Naive B cell (primary cell): ENCODE results near the gene UBASH3B. TPM values are rescaled to one million over a fixed set of nuclear protein-coding genes. Genes with fewer than 3 reads are reported as not detected.

ENCODE experiments used
- ATAC-seq, 2 donors: fragments of 150-1000 bp; cut with Tn5 transposase; 2 replicates each; pipeline ENCODE4 v1.10.0; 2021; ENCODE audit warnings: low read depth in 2 of 2, mild to moderate bottlenecking in 2 of 2, moderate library complexity in 2 of 2
- DNase-seq: peaks from one replicate; pipeline ENCODE4 v3.0.0; 2022
- H3K27ac Mint-ChIP-seq, 6 donors: one replicate each; pipeline ENCODE4 v1.8.0; 2020 to 2022; ENCODE audit warnings: mild to moderate bottlenecking in 6 of 6, mixed read lengths in 6 of 6, moderate library complexity in 5 of 6, inconsistent platforms in 2 of 6
- H3K27me3 Mint-ChIP-seq, 3 donors: one replicate each; pipeline ENCODE4 v1.8.0; 2021 to 2022; ENCODE audit warnings: mixed read lengths in 3 of 3, mild to moderate bottlenecking in 1 of 3
- H3K36me3 Mint-ChIP-seq, 2 donors: one replicate each; pipeline ENCODE4 v1.8.0; 2020 to 2022; ENCODE audit warnings: mixed read lengths in 2 of 2, inconsistent platforms in 1 of 2, mild to moderate bottlenecking in 1 of 2
- H3K4me1 Mint-ChIP-seq, 3 donors: one replicate each; pipeline ENCODE4 v1.8.0; 2020 to 2022; ENCODE audit warnings: mixed read lengths in 3 of 3, inconsistent platforms in 1 of 3, mild to moderate bottlenecking in 1 of 3, moderate library complexity in 1 of 3
- H3K4me3 Mint-ChIP-seq, 8 donors: one replicate each; pipeline ENCODE4 v1.8.0; 2020 to 2022; ENCODE audit warnings: mild to moderate bottlenecking in 8 of 8, mixed read lengths in 8 of 8, moderate library complexity in 8 of 8, inconsistent platforms in 2 of 8
- H3K9me3 Mint-ChIP-seq, 7 donors: one replicate each; pipeline ENCODE4 v1.8.0; 2020 to 2022; ENCODE audit warnings: mixed read lengths in 7 of 7, mild to moderate bottlenecking in 5 of 7, inconsistent platforms in 2 of 7, moderate library complexity in 1 of 7
- polyA plus RNA-seq, 6 donors: library from polyadenylated mRNA; unstranded; fragments of 300-500 nt; fragmentation: Illumina TruSeq; gene quantifications; one replicate each; pipeline ENCODE4 v1.2.3, GENCODE V29; 2021; ENCODE audit warnings: low read depth in 6 of 6

UBASH3B gene
- polyA plus RNA-seq, 6 donors from 2014 or later: 2.2 to 5.5 (median 3.9) TPM

DNA sequence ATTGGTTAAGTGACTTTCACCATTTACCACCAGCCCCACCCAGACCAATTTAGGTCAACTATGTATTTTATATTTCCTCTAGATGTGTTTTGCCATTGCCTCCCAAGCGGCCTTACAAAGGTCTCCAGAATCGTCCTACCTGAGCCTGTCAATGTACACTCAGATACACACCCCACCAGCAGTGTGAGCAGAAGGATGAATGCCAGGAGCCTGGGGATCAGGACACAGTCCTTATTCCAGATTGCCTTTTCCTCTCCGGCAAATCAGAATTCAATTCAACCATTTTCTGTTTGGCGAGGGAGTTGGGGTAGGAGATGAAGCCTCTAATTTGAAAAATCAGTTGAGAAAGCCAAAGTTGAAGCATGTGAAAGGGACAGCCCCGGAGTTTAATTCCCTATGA, 147.4 kb downstream of the UBASH3B start:
- H3K4me1 Mint-ChIP-seq: peaks cover 19 to 34% (median 25%) of the 10 kb centered on the region in 3 donors
- DNase-seq: no peak
- peaks cover 0 to under 1% of the 10 kb centered on the region in 2 donors for H3K36me3 Mint-ChIP-seq
- no peak overlapping the region for H3K4me3 Mint-ChIP-seq
- H3K9me3 Mint-ChIP-seq: no peaks in the 10 kb centered on the region
- H3K27ac Mint-ChIP-seq: no peak overlapping the region
- no peaks in the 10 kb centered on the region for H3K27me3 Mint-ChIP-seq
- ATAC-seq: no peak

DNA sequence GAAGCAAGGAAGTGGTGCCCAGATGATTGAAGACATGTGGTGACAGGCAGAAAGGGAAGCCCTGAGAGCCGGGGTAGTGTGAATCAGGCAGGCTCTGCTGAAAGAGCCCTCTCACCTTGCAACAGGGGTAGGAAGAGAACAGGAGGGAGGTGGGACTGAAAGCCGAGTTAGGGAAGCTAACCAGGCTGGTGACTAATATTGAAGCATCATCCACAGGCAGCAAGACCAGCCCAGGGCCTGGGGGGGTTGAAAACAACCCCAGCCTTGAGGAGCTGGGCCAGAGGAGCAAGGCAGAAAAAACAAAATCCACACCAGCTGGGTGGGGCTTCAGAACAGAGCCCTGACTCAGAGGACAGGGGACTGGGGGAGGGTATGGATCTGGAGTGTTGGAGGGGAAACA, 147.8 kb downstream of the UBASH3B start:
- Mint-ChIP-seq H3K27ac (peak overlapping the region in 3 of 6 donors; percentile 64 to 76 (median 67)), H3K9me3 (no peaks in the 10 kb centered on the region), H3K36me3 (no peaks in the 10 kb centered on the region), H3K4me1 (peaks cover 23 to 39% (median 30%) of the 10 kb centered on the region in 3 donors), H3K4me3 (peak overlapping the region in 1 of 8 donors; percentile 34), H3K27me3 (no peaks in the 10 kb centered on the region)
- DNase-seq (no peak), ATAC-seq (no peak)

DNA sequence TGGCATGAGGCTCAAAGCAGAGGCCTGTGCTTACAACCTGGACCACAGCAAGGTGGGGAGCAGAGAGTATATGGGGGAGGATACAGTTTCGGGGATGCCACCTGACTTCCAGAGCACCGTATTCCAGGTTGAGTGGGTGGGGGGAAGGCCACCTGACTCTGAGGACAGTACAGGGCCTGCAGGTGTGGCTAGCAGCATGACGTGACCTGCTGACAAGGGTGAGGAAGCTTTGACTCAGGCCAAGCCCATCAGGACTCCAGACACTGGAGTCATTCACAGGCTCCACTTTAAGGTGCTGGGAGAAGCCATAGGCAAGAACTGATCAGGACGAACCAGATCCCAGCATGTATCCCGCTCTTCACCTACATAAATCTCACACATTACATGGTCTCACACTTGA, 148.2 kb downstream of the UBASH3B start:
- DNase-seq (no peak), ATAC-seq (no peak)
- peak overlapping the region in 3 of 8 donors; percentile 31 to 35 (median 34) for H3K4me3 Mint-ChIP-seq
- no peaks in the 10 kb centered on the region for H3K9me3 Mint-ChIP-seq
- H3K27me3 Mint-ChIP-seq: no peaks in the 10 kb centered on the region
- H3K36me3 Mint-ChIP-seq: no peaks in the 10 kb centered on the region
- peak overlapping the region in 2 of 6 donors; percentile 64 to 67 for H3K27ac Mint-ChIP-seq
- H3K4me1 Mint-ChIP-seq: peaks cover 27 to 43% (median 34%) of the 10 kb centered on the region in 3 donors

DNA sequence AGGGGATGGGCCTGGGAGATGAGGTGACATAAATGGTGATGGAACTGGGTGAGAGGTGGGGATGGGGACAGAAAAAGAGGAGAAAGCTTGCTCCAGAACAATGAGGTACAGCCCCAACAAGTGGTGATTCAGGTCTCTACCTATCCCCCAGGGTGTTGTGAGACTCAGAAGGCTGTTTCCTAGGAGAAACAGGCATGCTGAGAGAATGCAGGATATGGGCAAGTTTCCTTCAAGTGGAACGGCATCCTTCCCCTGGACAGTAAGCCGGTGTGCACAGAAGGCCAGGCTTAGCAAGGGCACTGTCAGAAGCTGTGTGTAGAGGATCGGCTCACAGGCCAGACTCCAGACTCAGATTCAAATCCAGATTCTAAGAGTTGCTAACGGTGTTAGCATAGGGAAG, 148.6 kb downstream of the UBASH3B start:
- peaks cover 29 to 45% (median 38%) of the 10 kb centered on the region in 3 donors for H3K4me1 Mint-ChIP-seq
- DNase-seq: no peak
- no peaks in the 10 kb centered on the region for H3K27me3 Mint-ChIP-seq
- H3K9me3 Mint-ChIP-seq: no peaks in the 10 kb centered on the region
- peak overlapping the region in 1 of 6 donors; percentile 39 for H3K27ac Mint-ChIP-seq
- H3K36me3 Mint-ChIP-seq: no peaks in the 10 kb centered on the region
- ATAC-seq: no peak
- peak overlapping the region in 2 of 8 donors; percentile 31 to 35 for H3K4me3 Mint-ChIP-seq

DNA sequence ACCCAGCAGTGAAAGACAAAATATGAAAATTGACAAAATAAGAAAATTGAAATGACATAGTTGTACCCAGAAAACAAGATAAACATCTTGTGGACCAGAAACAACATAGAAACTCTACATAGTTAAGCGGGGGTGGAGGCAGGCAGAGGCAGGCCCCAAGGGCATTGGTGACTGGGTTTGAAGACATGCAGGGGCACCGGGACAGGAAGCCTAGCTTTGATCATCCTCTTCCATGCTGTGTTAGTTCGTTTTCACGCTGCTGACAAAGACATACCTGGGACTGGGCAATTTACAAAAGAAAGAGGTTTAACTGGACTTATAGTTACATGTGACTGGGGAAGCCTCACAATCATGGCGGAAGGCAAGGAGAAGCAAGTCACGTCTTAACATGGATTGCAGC, 149.3 kb downstream of the UBASH3B start:
- H3K4me1 Mint-ChIP-seq: peaks cover 36 to 45% (median 44%) of the 10 kb centered on the region in 3 donors
- peak overlapping the region in 2 of 8 donors; percentile 6 to 33 for H3K4me3 Mint-ChIP-seq
- ATAC-seq (no peak), DNase-seq (no peak)
- no peaks in the 10 kb centered on the region for H3K36me3 Mint-ChIP-seq
- H3K27me3 Mint-ChIP-seq: no peaks in the 10 kb centered on the region
- no peaks in the 10 kb centered on the region for H3K9me3 Mint-ChIP-seq
- peak overlapping the region in 1 of 6 donors; percentile 2 for H3K27ac Mint-ChIP-seq

DNA sequence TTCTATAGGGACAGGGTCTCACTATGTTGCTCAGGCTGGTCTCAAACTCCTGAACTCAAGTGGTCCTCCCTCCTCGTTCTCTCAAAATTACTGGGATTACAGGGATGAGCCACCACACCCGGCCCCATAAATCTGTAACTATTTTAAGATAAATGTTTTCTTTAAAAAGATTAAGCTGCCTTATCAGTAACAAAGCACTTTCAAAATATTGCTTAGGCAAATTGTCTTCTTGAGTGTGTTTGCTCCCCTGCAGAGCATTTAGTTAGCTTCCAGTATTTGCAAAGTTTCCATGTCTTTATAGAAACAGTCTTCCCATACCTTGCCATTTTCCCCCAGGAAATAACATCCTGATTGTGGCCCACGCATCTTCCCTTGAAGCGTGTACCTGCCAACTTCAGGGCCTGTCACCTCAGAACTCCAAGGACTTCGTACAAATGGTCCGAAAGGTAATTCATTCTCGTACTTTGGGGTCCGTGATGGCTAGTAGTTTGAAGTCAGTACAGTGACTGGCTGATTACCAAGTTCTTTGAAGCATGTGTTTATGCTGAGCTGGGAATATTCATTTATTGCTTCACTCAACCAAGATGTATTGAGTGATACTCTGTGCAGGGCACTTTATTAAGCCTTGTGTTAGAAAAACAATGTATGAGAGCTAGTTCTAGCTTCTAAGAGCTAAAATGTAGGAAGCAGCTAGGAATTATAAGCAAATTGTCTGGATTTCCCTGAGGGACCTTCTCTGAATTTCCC, 152.4 kb downstream of the UBASH3B start:
- H3K4me1 Mint-ChIP-seq: peaks cover 40 to 52% (median 48%) of the 10 kb centered on the region in 3 donors
- peak overlapping the region in 2 of 6 donors; percentile 11 to 65 for H3K27ac Mint-ChIP-seq

DNA sequence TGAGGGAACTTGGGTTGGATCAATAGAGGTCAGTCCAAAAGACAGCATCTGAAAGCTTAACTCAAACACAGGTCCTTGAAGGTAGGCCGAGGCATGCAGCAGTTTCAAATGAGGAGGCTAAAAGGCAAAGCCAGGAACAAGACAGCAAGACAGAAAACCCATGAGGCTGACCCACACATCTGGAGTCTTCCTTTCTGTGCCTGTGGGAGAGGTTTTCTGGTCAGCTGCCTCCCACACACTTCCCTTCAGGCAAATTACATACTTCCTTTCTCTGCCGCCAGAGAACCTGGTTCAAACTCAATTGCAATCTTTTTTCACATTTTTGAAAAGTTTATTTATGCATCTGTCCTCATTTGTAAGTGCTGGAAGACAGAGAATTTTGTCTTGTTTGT, 153.0 kb downstream of the UBASH3B start:
- Mint-ChIP-seq H3K9me3 (no peaks in the 10 kb centered on the region), H3K4me1 (peaks cover 40 to 50% (median 43%) of the 10 kb centered on the region in 3 donors), H3K36me3 (no peaks in the 10 kb centered on the region), H3K27me3 (no peaks in the 10 kb centered on the region), H3K27ac (peak overlapping the region in 2 of 6 donors; percentile 11 to 65), H3K4me3 (peak overlapping the region in 7 of 8 donors; percentile 31 to 80 (median 57))
- peak; percentile 12 for DNase-seq
- ATAC-seq: peak; percentile 51

More for the DNA sequence above, 152.4 kb downstream of the UBASH3B start:
- no peak for DNase-seq
- Mint-ChIP-seq H3K27me3 (no peaks in the 10 kb centered on the region), H3K36me3 (no peaks in the 10 kb centered on the region), H3K9me3 (no peaks in the 10 kb centered on the region), H3K4me3 (peak overlapping the region in 7 of 8 donors; percentile 22 to 80 (median 57))
- ATAC-seq: no peak

DNA sequence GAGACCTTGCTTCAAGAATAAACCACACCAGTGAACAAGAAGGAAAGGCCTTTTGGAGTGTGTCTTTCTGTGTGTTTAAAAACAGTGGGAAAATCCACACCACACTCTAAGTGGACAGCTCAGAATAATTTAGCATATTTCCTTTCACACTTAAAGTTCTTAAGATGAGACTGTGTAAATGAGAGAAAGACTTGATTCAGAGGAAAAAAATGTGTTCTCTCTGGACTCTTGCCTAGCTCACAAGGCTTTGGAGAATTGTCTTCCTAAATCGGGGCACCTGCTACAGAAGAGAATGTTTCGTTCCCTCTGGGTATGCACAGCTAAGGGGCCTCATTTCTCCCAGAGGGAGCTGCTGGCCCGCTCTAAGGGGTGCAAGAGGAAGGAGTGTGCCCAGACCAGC, 154.3 kb downstream of the UBASH3B start:
- H3K27ac Mint-ChIP-seq: no peak overlapping the region
- H3K9me3 Mint-ChIP-seq: no peaks in the 10 kb centered on the region
- peak overlapping the region in 3 of 8 donors; percentile 3 to 57 (median 10) for H3K4me3 Mint-ChIP-seq
- no peaks in the 10 kb centered on the region for H3K36me3 Mint-ChIP-seq
- H3K4me1 Mint-ChIP-seq: peaks cover 27 to 36% (median 29%) of the 10 kb centered on the region in 3 donors
- ATAC-seq (no peak), DNase-seq (no peak)
- H3K27me3 Mint-ChIP-seq: no peaks in the 10 kb centered on the region

DNA sequence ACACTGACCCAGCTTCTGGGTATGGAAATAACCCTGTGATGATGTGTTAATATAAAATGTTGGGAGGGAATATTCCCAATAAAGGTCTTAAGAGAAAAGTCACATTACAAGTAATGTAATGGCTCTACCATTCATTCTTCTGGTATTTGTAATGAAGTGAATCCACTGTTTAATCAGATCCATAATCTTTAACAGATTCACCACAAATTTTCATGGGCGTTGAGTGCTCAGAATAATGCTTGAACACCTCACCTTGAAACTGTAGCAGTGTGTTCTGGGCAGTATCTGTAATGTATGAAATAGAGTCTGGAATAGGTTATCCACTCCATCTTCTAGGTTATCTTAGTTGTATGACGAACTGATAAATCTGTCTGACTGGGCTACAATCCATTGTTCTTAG, 156.2 kb downstream of the UBASH3B start:
- Mint-ChIP-seq H3K36me3 (peaks cover 0 to 1% of the 10 kb centered on the region in 2 donors), H3K4me3 (no peak overlapping the region), H3K4me1 (peaks cover 22 to 44% (median 29%) of the 10 kb centered on the region in 3 donors), H3K27me3 (peaks cover under 1 to 4% (median under 1%) of the 10 kb centered on the region in 3 donors), H3K27ac (no peak overlapping the region), H3K9me3 (peaks cover 0 to under 1% (median 0%) of the 10 kb centered on the region in 7 donors)
- ATAC-seq (no peak), DNase-seq (no peak)

DNA sequence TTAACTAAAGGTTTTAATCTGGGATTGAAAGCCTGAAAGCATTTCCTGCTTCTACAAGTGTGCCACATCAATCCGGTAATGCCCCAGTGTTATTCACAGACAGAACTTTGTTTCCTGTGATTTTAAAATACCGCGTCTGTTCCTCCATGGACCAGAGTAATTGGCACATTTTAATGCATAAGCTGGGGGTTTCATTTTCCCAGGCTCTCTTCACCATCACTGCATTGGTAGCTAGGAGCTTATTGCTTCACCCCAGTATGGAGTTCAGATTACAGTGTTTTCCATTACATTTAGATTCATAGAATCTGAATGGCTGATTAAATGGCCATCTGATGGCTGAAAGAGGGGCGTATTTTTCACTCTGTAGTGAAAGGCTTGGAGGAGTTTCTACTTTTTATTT, 157.1 kb downstream of the UBASH3B start:
- Mint-ChIP-seq H3K4me3 (no peak overlapping the region), H3K9me3 (peaks cover 0 to 8% (median 5%) of the 10 kb centered on the region in 7 donors), H3K27ac (peak overlapping the region in 1 of 6 donors; percentile 30), H3K27me3 (peaks cover 6 to 7% (median 7%) of the 10 kb centered on the region in 3 donors), H3K4me1 (peaks cover 22 to 49% (median 35%) of the 10 kb centered on the region in 3 donors), H3K36me3 (peaks cover 0 to 8% of the 10 kb centered on the region in 2 donors)
- DNase-seq (no peak), ATAC-seq (no peak)

DNA sequence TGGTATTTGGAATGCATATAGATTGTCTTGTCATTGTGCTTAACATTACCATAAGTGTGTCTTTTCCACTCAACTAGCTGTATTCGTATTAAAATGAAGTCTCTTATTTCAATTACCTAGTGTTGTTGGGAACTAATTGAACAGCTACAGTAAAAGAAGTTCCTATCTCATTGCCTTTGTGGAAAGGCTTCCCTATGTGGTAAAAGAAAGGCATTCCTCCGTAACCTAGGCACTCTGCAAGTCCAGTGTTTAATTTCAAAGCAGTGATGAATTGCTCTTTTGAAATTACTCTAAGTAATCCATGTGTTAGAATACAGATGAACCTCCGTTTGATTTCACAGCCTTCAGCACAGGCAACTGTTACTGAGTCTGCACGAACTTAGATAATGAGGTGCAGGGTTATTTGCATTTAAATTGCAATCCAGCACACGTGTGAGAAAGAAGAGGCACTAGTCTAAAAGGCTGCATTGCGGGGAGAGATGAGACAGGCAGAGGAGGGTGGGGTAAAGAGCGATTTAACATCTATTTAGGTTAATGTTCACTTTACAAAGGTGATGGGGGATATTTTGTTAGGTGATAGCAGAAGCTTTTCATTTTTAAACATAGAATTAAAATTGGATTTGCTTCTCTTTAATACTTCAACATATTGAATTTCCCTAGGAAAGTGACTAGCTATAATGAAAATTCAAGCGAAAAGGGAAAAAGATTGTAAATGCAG, 157.8 kb downstream of the UBASH3B start:
- DNase-seq (no peak), ATAC-seq (no peak)
- Mint-ChIP-seq H3K9me3 (peaks cover 3 to 12% (median 6%) of the 10 kb centered on the region in 7 donors), H3K27ac (no peak overlapping the region), H3K4me1 (peaks cover 16 to 42% (median 28%) of the 10 kb centered on the region in 3 donors), H3K4me3 (no peak overlapping the region), H3K27me3 (peaks cover 6 to 7% (median 7%) of the 10 kb centered on the region in 3 donors), H3K36me3 (peaks cover 2 to 8% of the 10 kb centered on the region in 2 donors)

DNA sequence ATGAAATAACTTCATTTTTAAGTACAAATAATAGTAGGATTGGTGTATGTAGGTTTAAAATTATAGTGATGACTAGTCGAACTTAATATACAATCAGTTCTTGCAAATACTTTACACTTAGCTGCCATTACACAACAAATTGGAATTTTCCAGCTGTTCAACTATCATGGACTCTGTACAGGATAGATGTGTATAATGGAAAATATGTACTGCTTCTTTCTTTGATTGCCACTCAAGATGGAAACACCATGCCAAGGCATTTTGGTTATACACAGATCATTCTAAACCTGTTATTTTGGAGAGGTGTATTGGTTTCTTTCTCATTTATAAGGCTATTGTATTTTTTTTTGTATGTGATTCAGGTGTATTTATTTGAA, 158.4 kb downstream of the UBASH3B start:
- Mint-ChIP-seq H3K4me3 (no peak overlapping the region), H3K36me3 (peaks cover 7 to 14% of the 10 kb centered on the region in 2 donors), H3K27ac (no peak overlapping the region), H3K27me3 (peaks cover 6 to 11% (median 7%) of the 10 kb centered on the region in 3 donors), H3K9me3 (peaks cover 5 to 17% (median 12%) of the 10 kb centered on the region in 7 donors), H3K4me1 (peaks cover 10 to 37% (median 22%) of the 10 kb centered on the region in 3 donors)
- ATAC-seq (no peak), DNase-seq (no peak)

DNA sequence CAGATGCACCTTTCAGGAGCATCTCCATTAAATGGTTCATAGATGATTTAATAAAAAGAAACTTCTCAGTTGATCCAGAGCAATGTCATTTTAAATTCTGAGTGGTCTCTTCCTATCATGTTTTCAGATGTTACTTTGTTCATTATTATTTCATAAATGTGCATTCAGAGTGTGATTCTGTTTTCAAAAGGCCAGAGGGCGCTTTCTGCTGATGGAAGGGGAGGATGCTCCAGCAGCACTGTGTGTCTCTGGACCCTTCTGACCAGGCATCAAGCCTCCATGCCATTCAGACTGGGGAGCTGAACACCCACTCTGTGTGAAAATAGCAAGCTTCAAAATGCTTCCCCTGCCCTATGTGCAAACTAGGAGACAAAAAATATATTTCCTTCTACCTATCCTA, 158.9 kb downstream of the UBASH3B start:
- H3K27ac Mint-ChIP-seq: peak overlapping the region in 1 of 6 donors; percentile 33
- peaks cover 10 to 32% (median 19%) of the 10 kb centered on the region in 3 donors for H3K4me1 Mint-ChIP-seq
- H3K4me3 Mint-ChIP-seq: no peak overlapping the region
- DNase-seq: no peak
- peaks cover 8 to 22% (median 16%) of the 10 kb centered on the region in 7 donors for H3K9me3 Mint-ChIP-seq
- peaks cover 7 to 19% of the 10 kb centered on the region in 2 donors for H3K36me3 Mint-ChIP-seq
- no peak for ATAC-seq
- H3K27me3 Mint-ChIP-seq: peaks cover 6 to 11% (median 7%) of the 10 kb centered on the region in 3 donors
